Measurements from ENCODE around the gene GALNTL6.
"Not testable (repeated sequence)": the region's sequence is repeated elsewhere in the genome, so short reads cannot be mapped to it uniquely, and the experiment has no call there.

Gene GALNTL6

DNA sequence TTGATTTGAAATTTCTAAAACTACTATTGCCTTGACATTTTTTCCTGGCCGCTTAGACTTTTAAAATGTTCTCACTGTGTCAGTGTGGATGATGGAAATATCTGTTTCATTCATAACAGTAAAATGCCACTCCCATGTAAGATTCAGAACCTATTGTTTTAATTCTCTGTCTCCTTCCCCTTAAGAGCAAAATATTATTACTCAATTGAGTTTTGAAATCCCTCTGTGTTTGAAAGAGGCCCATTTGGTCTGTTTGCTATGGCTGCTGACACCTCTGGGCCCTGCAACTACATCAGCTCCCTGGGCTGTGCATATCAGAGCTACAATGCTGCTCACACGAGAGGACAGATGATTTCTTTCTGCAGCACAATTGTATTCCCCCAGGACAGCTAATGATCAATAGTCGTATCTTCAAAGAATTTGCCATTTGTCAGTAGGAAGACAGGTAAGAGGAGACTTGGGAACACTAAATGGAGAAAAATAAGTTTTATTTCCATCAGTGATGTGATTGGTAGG, 967.4 kb downstream of the GALNTL6 start:
- Histone ChIP-seq H3K4me3 (ENCODE audit: low read length in 2 of 2) (no peak overlapping the region), H3K9me3 (ENCODE audit: control insufficient read depth in 2 of 2, low read length in 2 of 2) (no peaks in the 10 kb centered on the region), H3K4me1 (ENCODE audit: control insufficient read depth, insufficient read depth, low read length) (no peaks in the 10 kb centered on the region), H3K9ac (ENCODE audit: low read length in 2 of 2) (no peak overlapping the region), H3K36me3 (ENCODE audit: control insufficient read depth in 2 of 2, insufficient read depth in 2 of 2, low read length in 2 of 2) (no peaks in the 10 kb centered on the region), H3K27ac (ENCODE audit: low read length) (no peak overlapping the region), H3K27me3 (ENCODE audit: control insufficient read depth in 1 of 2, insufficient read depth in 2 of 2, low read length in 2 of 2) (no peaks in the 10 kb centered on the region)

DNA sequence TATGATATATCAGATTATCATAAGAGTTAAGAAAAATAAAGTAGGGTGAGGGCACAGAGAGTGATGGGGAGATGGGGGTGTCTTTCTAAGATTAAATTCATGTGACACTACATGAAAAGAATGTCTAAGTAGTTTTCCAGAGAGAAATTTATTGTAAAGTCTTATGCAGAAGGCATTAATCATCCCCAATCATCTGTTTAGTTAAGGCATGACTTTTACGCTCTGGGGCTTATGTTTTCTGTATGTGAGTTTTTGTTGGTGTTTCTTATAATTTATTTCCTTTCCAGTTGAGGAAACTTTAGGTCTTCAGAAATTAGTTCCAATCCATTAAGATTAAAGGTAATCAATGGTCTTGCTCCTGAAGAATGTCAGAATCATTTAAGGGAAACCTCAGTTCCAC, 972.4 kb downstream of the GALNTL6 start:
- H3K36me3 ChIP-seq (ENCODE audit: control insufficient read depth in 2 of 2, insufficient read depth in 2 of 2, low read length in 2 of 2), result no peaks in the 10 kb centered on the region
- H3K4me1 ChIP-seq (ENCODE audit: control insufficient read depth, insufficient read depth, low read length), result no peaks in the 10 kb centered on the region
- no peak overlapping the region for H3K9ac ChIP-seq (ENCODE audit: low read length in 2 of 2)
- H3K9me3 ChIP-seq (ENCODE audit: control insufficient read depth in 2 of 2, low read length in 2 of 2), result no peaks in the 10 kb centered on the region
- no peaks in the 10 kb centered on the region for H3K27me3 ChIP-seq (ENCODE audit: control insufficient read depth in 1 of 2, insufficient read depth in 2 of 2, low read length in 2 of 2)
- no peak overlapping the region for H3K4me3 ChIP-seq (ENCODE audit: low read length in 2 of 2)
- no peak overlapping the region for H3K27ac ChIP-seq (ENCODE audit: low read length)

DNA sequence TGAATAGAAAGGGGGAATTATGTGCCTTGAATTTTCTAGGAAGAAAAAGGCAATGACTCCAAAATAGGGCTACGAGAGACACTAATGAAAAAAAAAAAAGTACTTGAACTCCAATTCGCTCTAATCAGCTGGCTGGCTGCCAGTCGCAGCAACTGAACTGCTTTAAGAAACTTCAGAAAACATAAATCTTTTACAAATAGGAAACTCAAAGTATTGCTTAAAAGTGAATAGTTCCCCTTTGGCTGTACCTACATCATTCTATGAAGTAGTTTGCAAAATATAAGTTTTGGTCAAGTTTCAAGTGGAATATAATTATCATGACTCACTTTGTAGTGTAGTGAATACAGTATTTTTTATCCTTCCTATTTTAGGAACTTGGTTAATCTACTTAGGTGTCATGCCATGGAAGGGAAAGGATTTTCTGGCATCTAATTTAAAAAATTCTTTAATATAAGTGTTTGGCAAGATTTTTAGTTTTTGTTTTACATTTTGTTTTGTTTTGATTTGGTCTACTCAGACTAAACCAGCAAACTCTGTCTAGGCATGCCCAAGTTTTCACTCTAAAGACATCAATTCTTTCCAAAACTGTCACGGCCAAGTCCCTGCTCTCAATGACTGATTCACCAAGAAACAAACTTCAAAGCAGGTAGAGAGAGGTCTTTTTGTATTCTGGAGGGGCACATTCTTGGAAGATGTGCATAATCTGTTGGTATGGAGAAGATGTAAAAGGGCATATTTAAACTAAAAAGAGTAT, 973.0 kb downstream of the GALNTL6 start:
- Histone ChIP-seq H3K4me1 (ENCODE audit: control insufficient read depth, insufficient read depth, low read length) (no peaks in the 10 kb centered on the region), H3K36me3 (ENCODE audit: control insufficient read depth in 2 of 2, insufficient read depth in 2 of 2, low read length in 2 of 2) (no peaks in the 10 kb centered on the region), H3K27me3 (ENCODE audit: control insufficient read depth in 1 of 2, insufficient read depth in 2 of 2, low read length in 2 of 2) (no peaks in the 10 kb centered on the region), H3K27ac (ENCODE audit: low read length) (no peak overlapping the region), H3K9me3 (ENCODE audit: control insufficient read depth in 2 of 2, low read length in 2 of 2) (no peaks in the 10 kb centered on the region), H3K4me3 (ENCODE audit: low read length in 2 of 2) (no peak overlapping the region), H3K9ac (ENCODE audit: low read length in 2 of 2) (no peak overlapping the region)

DNA sequence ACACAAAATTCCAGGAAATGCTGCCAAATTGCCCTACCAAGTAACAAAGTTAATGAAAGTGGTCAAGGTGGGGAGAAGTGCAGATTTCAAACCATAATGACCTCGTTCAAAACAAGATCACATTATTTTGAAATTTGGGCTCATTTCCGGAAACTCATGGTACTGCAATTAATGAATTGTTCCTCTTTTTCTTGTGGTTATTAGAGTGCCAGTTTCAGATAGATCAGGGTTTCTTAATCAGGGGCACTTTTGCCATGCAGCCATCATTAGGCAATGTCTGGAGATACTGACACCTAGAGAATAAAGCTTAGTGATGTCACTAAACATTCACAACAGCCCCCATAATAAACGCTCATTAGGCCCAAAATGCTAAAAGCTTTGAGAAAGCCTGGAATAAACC, 973.9 kb downstream of the GALNTL6 start:
- Histone ChIP-seq H3K27ac (ENCODE audit: low read length) (no peak overlapping the region), H3K27me3 (ENCODE audit: control insufficient read depth in 1 of 2, insufficient read depth in 2 of 2, low read length in 2 of 2) (no peaks in the 10 kb centered on the region), H3K9ac (ENCODE audit: low read length in 2 of 2) (no peak overlapping the region), H3K9me3 (ENCODE audit: control insufficient read depth in 2 of 2, low read length in 2 of 2) (no peaks in the 10 kb centered on the region), H3K4me3 (ENCODE audit: low read length in 2 of 2) (no peak overlapping the region), H3K4me1 (ENCODE audit: control insufficient read depth, insufficient read depth, low read length) (no peaks in the 10 kb centered on the region), H3K36me3 (ENCODE audit: control insufficient read depth in 2 of 2, insufficient read depth in 2 of 2, low read length in 2 of 2) (no peaks in the 10 kb centered on the region)

DNA sequence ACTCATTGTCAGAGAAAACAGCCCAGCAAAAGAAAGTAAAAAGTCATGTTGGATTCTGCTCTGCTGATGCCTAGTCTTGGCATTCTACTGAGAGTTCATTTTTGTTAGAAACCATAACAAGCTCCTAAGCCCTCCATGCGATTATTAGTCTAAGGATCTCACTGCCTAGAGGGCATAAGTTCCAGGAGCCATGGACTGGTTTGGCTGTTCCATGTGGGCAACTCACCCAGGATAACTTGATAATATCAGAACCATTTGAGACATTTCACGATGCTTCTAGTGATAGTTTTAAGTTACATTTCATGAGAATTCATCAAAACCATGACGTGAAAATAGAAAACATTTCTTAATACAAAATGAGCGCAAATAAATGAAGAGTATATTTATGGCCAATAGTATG, 978.6 kb downstream of the GALNTL6 start:
- Histone ChIP-seq H3K36me3 (ENCODE audit: control insufficient read depth in 2 of 2, insufficient read depth in 2 of 2, low read length in 2 of 2) (no peaks in the 10 kb centered on the region), H3K27ac (ENCODE audit: low read length) (no peak overlapping the region), H3K9me3 (ENCODE audit: control insufficient read depth in 2 of 2, low read length in 2 of 2) (no peaks in the 10 kb centered on the region), H3K27me3 (ENCODE audit: control insufficient read depth in 1 of 2, insufficient read depth in 2 of 2, low read length in 2 of 2) (no peaks in the 10 kb centered on the region), H3K9ac (ENCODE audit: low read length in 2 of 2) (no peak overlapping the region), H3K4me1 (ENCODE audit: control insufficient read depth, insufficient read depth, low read length) (no peaks in the 10 kb centered on the region), H3K4me3 (ENCODE audit: low read length in 2 of 2) (no peak overlapping the region)

DNA sequence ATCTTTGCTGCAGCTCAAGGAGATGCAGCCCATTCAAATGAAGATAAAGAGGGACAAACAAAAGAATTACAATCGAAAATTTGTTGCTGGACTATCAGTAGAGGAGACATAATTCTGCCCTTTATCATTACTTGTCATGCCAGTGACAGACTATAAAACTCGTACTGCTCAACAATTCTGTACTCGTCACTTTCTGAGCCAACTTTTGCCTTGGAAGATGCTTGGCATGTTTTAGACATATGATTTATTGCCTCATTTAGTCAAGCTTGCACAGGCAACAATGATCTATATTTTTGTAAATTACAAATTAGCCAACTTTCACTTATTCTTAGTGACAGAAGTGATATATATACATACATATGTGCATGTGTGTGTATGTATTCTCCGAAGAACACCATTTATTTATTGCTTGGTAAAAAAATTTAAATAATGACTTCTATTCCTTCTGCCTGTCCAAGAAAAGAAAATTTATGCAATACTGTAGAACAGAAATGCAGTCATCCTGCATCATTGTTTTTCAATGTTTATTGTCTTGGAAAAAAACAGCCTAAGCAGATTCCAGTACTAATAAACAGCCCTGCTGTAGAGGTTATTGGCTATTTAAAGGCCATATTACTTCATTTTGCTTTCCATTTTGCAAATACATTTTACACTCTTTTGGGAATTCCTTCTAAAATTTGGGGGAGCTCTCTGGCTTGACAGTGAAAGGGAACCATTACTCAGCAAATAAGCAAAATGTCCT, 980.5 kb downstream of the GALNTL6 start:
- Histone ChIP-seq H3K9me3 (ENCODE audit: control insufficient read depth in 2 of 2, low read length in 2 of 2) (no peaks in the 10 kb centered on the region), H3K27me3 (ENCODE audit: control insufficient read depth in 1 of 2, insufficient read depth in 2 of 2, low read length in 2 of 2) (no peaks in the 10 kb centered on the region), H3K27ac (ENCODE audit: low read length) (no peak overlapping the region), H3K9ac (ENCODE audit: low read length in 2 of 2) (no peak overlapping the region), H3K4me3 (ENCODE audit: low read length in 2 of 2) (no peak overlapping the region), H3K36me3 (ENCODE audit: control insufficient read depth in 2 of 2, insufficient read depth in 2 of 2, low read length in 2 of 2) (no peaks in the 10 kb centered on the region), H3K4me1 (ENCODE audit: control insufficient read depth, insufficient read depth, low read length) (no peaks in the 10 kb centered on the region)

DNA sequence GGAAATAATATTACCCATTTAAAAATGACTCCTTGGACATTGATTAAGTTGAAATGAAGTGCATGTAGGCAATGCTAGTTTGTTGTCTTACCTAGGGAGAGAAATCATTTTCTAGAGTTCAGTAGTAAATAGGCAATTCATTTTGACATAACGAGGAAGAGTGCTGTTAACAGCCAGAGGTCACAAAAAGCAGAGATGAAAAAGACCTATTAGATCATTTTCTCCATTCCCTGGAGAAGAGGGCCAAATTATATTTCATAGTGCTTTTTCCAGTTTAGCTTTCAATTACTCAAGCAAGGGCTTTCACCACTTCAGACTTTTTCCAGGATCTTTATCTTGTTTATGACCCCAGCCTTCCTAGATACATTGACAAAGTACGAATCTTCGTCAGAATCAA, 981.1 kb downstream of the GALNTL6 start:
- no peak overlapping the region for H3K9ac ChIP-seq (ENCODE audit: low read length in 2 of 2)
- no peak overlapping the region for H3K27ac ChIP-seq (ENCODE audit: low read length)

DNA sequence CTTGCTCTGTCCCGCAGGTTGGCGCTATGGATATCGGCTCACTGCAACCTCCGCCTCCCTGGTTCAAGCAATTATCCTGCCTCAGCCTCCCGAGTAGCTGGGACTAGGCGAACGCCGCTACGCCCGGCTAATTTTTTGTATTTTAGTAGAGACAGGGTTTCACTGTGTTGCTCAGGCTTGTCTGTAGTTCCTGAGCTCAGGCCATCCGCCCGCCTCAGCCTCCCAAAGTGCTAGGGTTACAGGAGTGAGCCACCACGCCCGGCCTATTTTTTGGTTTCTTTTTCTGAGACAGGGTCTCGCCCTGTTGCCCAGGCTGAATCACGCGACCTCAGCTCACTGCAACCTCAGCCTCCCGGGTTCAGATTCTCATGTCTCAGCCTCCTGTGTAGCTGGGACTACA, 984.1 kb downstream of the GALNTL6 start:
- H3K9me3 ChIP-seq (ENCODE audit: control insufficient read depth in 2 of 2, low read length in 2 of 2); H3K9ac ChIP-seq (ENCODE audit: low read length in 2 of 2); H3K4me1 ChIP-seq (ENCODE audit: control insufficient read depth, insufficient read depth, low read length); H3K27me3 ChIP-seq (ENCODE audit: control insufficient read depth in 1 of 2, insufficient read depth in 2 of 2, low read length in 2 of 2); H3K36me3 ChIP-seq (ENCODE audit: control insufficient read depth in 2 of 2, insufficient read depth in 2 of 2, low read length in 2 of 2); H3K27ac ChIP-seq (ENCODE audit: low read length); H3K4me3 ChIP-seq (ENCODE audit: low read length in 2 of 2): not testable (repeated sequence)

More for the DNA sequence above, 981.1 kb downstream of the GALNTL6 start:
- H3K36me3 ChIP-seq (ENCODE audit: control insufficient read depth in 2 of 2, insufficient read depth in 2 of 2, low read length in 2 of 2), result no peaks in the 10 kb centered on the region
- no peaks in the 10 kb centered on the region for H3K27me3 ChIP-seq (ENCODE audit: control insufficient read depth in 1 of 2, insufficient read depth in 2 of 2, low read length in 2 of 2)
- no peak overlapping the region for H3K4me3 ChIP-seq (ENCODE audit: low read length in 2 of 2)
- no peaks in the 10 kb centered on the region for H3K9me3 ChIP-seq (ENCODE audit: control insufficient read depth in 2 of 2, low read length in 2 of 2)
- no peaks in the 10 kb centered on the region for H3K4me1 ChIP-seq (ENCODE audit: control insufficient read depth, insufficient read depth, low read length)

DNA sequence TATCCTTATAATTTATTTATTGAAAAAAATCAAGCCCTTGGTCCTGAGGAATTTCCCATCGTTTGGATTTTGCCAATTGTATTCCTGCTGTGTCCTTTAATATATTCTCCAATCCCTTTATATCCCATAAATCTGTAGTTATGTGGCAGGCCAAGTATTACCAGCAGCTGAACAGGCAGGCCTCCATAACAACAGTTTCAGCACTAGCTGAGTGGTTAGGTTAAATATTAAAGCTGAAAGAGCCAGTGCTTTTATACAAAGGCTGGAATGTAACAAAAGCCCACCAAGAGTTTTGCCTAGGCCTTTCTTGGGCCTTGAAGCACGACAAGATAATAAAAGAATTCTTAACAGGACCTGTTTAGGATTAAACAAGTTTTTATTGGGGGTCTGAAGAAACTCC, 988.8 kb downstream of the GALNTL6 start:
- Histone ChIP-seq H3K9ac (ENCODE audit: low read length in 2 of 2) (no peak overlapping the region), H3K4me3 (ENCODE audit: low read length in 2 of 2) (no peak overlapping the region), H3K9me3 (ENCODE audit: control insufficient read depth in 2 of 2, low read length in 2 of 2) (no peaks in the 10 kb centered on the region), H3K27ac (ENCODE audit: low read length) (no peak overlapping the region), H3K4me1 (ENCODE audit: control insufficient read depth, insufficient read depth, low read length) (no peaks in the 10 kb centered on the region), H3K36me3 (ENCODE audit: control insufficient read depth in 2 of 2, insufficient read depth in 2 of 2, low read length in 2 of 2) (no peaks in the 10 kb centered on the region), H3K27me3 (ENCODE audit: control insufficient read depth in 1 of 2, insufficient read depth in 2 of 2, low read length in 2 of 2) (no peaks in the 10 kb centered on the region)

DNA sequence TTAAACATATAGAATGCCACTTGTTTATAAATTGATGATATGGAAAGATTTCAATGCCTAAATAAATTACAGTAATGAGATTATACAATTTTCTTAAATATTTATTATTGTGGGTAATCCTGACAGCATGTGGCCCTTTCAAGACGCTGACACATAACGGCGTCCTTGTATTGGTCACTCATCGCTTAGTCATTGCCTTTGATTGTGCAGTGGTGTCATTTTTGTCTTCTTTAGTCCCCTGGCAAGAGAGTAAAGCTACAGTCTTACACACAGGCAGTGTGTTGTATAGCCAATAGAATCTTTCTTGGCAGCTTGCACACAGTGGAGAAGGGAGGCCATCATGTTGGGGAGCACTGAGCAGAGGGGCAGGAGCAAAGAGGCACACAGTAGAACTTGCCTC, 993.6 kb downstream of the GALNTL6 start:
- Histone ChIP-seq H3K4me3 (ENCODE audit: low read length in 2 of 2) (no peak overlapping the region), H3K9ac (ENCODE audit: low read length in 2 of 2) (no peak overlapping the region), H3K27me3 (ENCODE audit: control insufficient read depth in 1 of 2, insufficient read depth in 2 of 2, low read length in 2 of 2) (peaks cover 0 to 3% of the 10 kb centered on the region in 2 donors), H3K36me3 (ENCODE audit: control insufficient read depth in 2 of 2, insufficient read depth in 2 of 2, low read length in 2 of 2) (no peaks in the 10 kb centered on the region), H3K9me3 (ENCODE audit: control insufficient read depth in 2 of 2, low read length in 2 of 2) (no peaks in the 10 kb centered on the region), H3K27ac (ENCODE audit: low read length) (no peak overlapping the region), H3K4me1 (ENCODE audit: control insufficient read depth, insufficient read depth, low read length) (no peaks in the 10 kb centered on the region)

DNA sequence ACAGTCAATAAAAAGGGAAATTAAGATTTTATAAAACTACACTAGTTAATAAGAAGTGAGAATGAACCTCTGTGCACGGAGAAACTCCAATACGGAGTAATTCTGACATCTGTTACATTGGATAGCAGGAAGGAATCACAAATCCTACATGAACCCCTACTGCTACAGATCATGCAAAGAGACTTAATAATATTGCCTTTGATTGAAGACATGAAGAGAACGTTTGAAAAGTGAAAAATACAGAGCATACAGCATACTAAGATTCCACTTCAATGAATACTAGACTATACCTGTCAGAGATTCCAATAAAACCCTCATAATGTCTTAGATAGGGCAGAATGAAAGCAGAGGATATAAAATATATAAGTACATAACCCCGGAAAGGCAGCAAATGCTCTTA, 995.0 kb downstream of the GALNTL6 start:
- H3K4me1 ChIP-seq (ENCODE audit: control insufficient read depth, insufficient read depth, low read length), result no peaks in the 10 kb centered on the region
- H3K27me3 ChIP-seq (ENCODE audit: control insufficient read depth in 1 of 2, insufficient read depth in 2 of 2, low read length in 2 of 2), result peaks cover 0 to 3% of the 10 kb centered on the region in 2 donors
- H3K27ac ChIP-seq (ENCODE audit: low read length), result no peak overlapping the region
- H3K9ac ChIP-seq (ENCODE audit: low read length in 2 of 2), result no peak overlapping the region
- no peaks in the 10 kb centered on the region for H3K36me3 ChIP-seq (ENCODE audit: control insufficient read depth in 2 of 2, insufficient read depth in 2 of 2, low read length in 2 of 2)
- no peaks in the 10 kb centered on the region for H3K9me3 ChIP-seq (ENCODE audit: control insufficient read depth in 2 of 2, low read length in 2 of 2)
- no peak overlapping the region for H3K4me3 ChIP-seq (ENCODE audit: low read length in 2 of 2)
